Measurements from ENCODE around the gene BAIAP2.
A peak's percentile ranks its signal among the peaks of the same experiment; 100 is the strongest.

The BAIAP2 gene

GRCh38 chr17:81093619-81094508 is 58.9 kb downstream of the BAIAP2 start:
- peaks cover 50% of the 10 kb centered on the region for H3K4me1 ChIP-seq (ENCODE audit: insufficient read depth, low read length)
- no peaks in the 10 kb centered on the region for H3K36me3 ChIP-seq (ENCODE audit: insufficient read depth, low read length)
- H3K9ac ChIP-seq (ENCODE audit: low read length): no peak overlapping the region
- peak overlapping the region; percentile 74 for H3K27ac ChIP-seq (ENCODE audit: low read depth, low read length)
- H3K27me3 ChIP-seq (ENCODE audit: control insufficient read depth in 1 of 2, insufficient read depth in 2 of 2, low read length in 2 of 2): no peaks in the 10 kb centered on the region
- no peak overlapping the region for H3K4me3 ChIP-seq (ENCODE audit: low read depth in 1 of 2, low read length in 2 of 2)
- no peaks in the 10 kb centered on the region for H3K9me3 ChIP-seq (ENCODE audit: low read length)

DNA sequence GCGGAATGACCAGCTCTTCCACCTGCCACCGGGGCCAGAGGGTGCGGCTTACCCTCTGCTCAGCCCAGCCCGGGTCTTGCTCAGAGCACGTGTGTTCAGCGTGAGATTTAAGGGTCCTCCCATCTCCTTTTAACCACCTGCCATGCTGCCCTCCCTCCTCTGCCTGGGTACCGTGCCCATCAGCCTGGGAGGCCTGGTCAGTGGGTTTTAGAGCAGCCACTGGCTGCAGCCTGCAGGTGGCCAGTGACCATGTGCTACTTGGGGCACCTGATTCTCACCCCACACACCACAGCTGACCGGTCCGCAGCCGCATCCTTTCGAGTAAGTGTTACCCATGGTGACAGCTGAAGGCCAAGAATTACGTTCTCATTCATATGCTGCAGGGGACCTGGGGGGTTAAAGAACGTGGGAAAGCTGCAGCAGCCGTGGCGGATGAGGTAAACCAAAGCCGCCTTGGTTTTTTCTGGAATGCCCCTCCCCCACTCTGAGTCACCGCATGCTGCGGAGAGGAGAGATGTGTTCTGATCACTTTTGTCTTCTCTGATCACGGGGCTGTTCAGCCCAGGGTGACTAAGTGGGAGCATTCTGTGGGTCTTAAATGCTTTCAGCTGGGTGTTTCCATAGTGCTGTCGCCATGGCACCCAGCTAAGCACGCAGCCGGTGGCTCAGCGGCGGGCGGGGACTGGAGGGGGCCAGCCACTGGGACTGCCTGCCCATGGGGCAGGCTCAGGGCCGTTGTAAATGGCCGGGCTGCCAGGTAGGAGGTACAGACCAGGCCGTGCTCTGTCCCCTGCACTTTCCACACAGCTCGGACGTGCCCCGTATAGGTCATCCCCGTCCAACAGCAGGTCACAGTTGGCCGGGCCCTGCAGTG is 59.8 kb downstream of the BAIAP2 start:
- H3K27me3 ChIP-seq (ENCODE audit: control insufficient read depth in 1 of 2, insufficient read depth in 2 of 2, low read length in 2 of 2): no peaks in the 10 kb centered on the region
- H3K9ac ChIP-seq (ENCODE audit: low read length): peak overlapping the region; percentile 33
- peak overlapping the region; percentile 74 for H3K27ac ChIP-seq (ENCODE audit: low read depth, low read length)
- no peaks in the 10 kb centered on the region for H3K9me3 ChIP-seq (ENCODE audit: low read length)
- H3K36me3 ChIP-seq (ENCODE audit: insufficient read depth, low read length): peaks cover 7% of the 10 kb centered on the region
- peaks cover 50% of the 10 kb centered on the region for H3K4me1 ChIP-seq (ENCODE audit: insufficient read depth, low read length)
- peak overlapping the region in 1 of 2 donors; percentile 2 for H3K4me3 ChIP-seq (ENCODE audit: low read depth in 1 of 2, low read length in 2 of 2)

DNA sequence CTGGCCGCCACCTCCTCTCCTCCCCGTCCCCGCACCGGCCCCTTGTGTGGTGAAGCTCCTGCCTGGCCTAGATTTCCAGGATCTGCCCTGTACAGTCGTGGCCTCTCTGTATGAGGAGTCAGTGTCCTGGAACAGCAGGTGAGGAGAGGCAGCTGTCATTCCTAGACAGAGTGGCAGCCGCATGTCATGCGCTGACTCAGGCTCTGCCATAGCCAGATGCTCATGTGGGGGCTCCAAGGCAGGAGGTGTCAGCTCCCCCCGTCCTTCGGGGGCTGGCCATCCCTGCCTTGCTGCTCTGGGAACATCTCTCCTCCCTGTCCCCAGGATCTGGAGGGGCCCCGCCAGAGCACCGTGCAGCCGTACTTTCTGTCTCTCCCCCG is 60.4 kb downstream of the BAIAP2 start:
- Histone ChIP-seq H3K27me3 (ENCODE audit: control insufficient read depth in 1 of 2, insufficient read depth in 2 of 2, low read length in 2 of 2) (no peaks in the 10 kb centered on the region), H3K9me3 (ENCODE audit: low read length) (no peaks in the 10 kb centered on the region), H3K27ac (ENCODE audit: low read depth, low read length) (peak overlapping the region; percentile 54), H3K36me3 (ENCODE audit: insufficient read depth, low read length) (peaks cover 13% of the 10 kb centered on the region), H3K4me3 (ENCODE audit: low read depth in 1 of 2, low read length in 2 of 2) (no peak overlapping the region), H3K4me1 (ENCODE audit: insufficient read depth, low read length) (peaks cover 49% of the 10 kb centered on the region), H3K9ac (ENCODE audit: low read length) (peak overlapping the region; percentile 33)

GRCh38 chr17:81096741-81097133 is 61.8 kb downstream of the BAIAP2 start:
- peak overlapping the region; percentile 36 for H3K9ac ChIP-seq (ENCODE audit: low read length)
- peak overlapping the region in 1 of 2 donors; percentile 47 for H3K4me3 ChIP-seq (ENCODE audit: low read depth in 1 of 2, low read length in 2 of 2)
- peaks cover 49% of the 10 kb centered on the region for H3K4me1 ChIP-seq (ENCODE audit: insufficient read depth, low read length)
- H3K9me3 ChIP-seq (ENCODE audit: low read length): no peaks in the 10 kb centered on the region
- H3K27ac ChIP-seq (ENCODE audit: low read depth, low read length): peak overlapping the region; percentile 54
- peaks cover 20% of the 10 kb centered on the region for H3K36me3 ChIP-seq (ENCODE audit: insufficient read depth, low read length)
- H3K27me3 ChIP-seq (ENCODE audit: control insufficient read depth in 1 of 2, insufficient read depth in 2 of 2, low read length in 2 of 2): no peaks in the 10 kb centered on the region

- Histone ChIP-seq H3K4me3 (ENCODE audit: low read depth in 1 of 2, low read length in 2 of 2) (peak overlapping the region in 1 of 2 donors; percentile 47), H3K4me1 (ENCODE audit: insufficient read depth, low read length) (peaks cover 49% of the 10 kb centered on the region), H3K9me3 (ENCODE audit: low read length) (no peaks in the 10 kb centered on the region), H3K36me3 (ENCODE audit: insufficient read depth, low read length) (peaks cover 20% of the 10 kb centered on the region), H3K27ac (ENCODE audit: low read depth, low read length) (peak overlapping the region; percentile 49), H3K9ac (ENCODE audit: low read length) (peak overlapping the region; percentile 36), H3K27me3 (ENCODE audit: control insufficient read depth in 1 of 2, insufficient read depth in 2 of 2, low read length in 2 of 2) (no peaks in the 10 kb centered on the region)
Measured at GRCh38 chr17:81097134-81097942, 62.4 kb downstream of the BAIAP2 start.

DNA sequence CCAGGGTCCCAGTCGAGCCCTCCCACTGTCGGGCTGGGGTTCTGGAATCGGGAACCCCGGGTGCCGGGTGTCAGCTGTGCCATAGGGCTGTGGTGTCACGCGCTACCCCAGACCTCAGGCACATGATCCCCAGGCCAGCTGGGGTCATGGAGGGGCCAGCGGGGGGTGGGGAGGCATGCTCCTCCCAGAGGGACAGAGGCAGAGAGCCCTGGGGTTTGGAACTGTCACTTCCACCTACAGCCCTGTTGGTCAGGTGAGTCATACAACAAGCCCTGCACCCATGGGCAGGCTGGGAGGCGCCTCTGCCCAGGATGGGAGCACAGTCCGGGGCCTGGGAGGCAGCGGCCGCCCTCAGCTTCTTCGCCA is 63.0 kb downstream of the BAIAP2 start:
- H3K4me3 ChIP-seq (ENCODE audit: low read depth in 1 of 2, low read length in 2 of 2): peak overlapping the region in 1 of 2 donors; percentile 47
- H3K36me3 ChIP-seq (ENCODE audit: insufficient read depth, low read length): peaks cover 20% of the 10 kb centered on the region
- H3K9ac ChIP-seq (ENCODE audit: low read length): no peak overlapping the region
- no peaks in the 10 kb centered on the region for H3K27me3 ChIP-seq (ENCODE audit: control insufficient read depth in 1 of 2, insufficient read depth in 2 of 2, low read length in 2 of 2)
- no peaks in the 10 kb centered on the region for H3K9me3 ChIP-seq (ENCODE audit: low read length)
- H3K4me1 ChIP-seq (ENCODE audit: insufficient read depth, low read length): peaks cover 49% of the 10 kb centered on the region
- peak overlapping the region; percentile 49 for H3K27ac ChIP-seq (ENCODE audit: low read depth, low read length)

- no peak overlapping the region for H3K9ac ChIP-seq (ENCODE audit: low read length)
- peaks cover 32% of the 10 kb centered on the region for H3K36me3 ChIP-seq (ENCODE audit: insufficient read depth, low read length)
- no peaks in the 10 kb centered on the region for H3K27me3 ChIP-seq (ENCODE audit: control insufficient read depth in 1 of 2, insufficient read depth in 2 of 2, low read length in 2 of 2)
Measured at GRCh38 chr17:81099888-81100287, 64.9 kb downstream of the BAIAP2 start.

DNA sequence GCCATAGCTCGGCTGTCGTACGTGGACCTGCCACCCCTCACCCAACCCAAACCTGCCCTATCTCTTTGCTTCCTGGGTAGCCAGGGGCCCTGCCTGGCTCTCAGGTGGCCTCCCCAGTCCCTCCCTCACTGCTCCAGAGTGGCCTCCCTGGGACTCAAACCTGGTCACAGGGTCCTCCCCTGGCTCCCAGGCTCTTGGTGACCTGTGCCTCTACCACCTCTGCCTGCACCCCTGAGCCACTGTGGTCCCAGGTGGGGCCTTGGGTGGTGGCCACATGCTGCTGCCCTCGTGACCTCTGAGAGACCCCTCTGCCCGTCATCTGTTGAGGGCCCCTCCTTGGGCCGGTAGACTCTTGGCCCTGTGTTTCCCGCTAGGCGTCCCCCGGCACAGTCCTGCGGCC is 65.7 kb downstream of the BAIAP2 start:
- no peak overlapping the region for H3K27ac ChIP-seq (ENCODE audit: low read depth, low read length)
- H3K27me3 ChIP-seq (ENCODE audit: control insufficient read depth in 1 of 2, insufficient read depth in 2 of 2, low read length in 2 of 2): no peaks in the 10 kb centered on the region
- H3K4me3 ChIP-seq (ENCODE audit: low read depth in 1 of 2, low read length in 2 of 2): no peak overlapping the region
- no peaks in the 10 kb centered on the region for H3K9me3 ChIP-seq (ENCODE audit: low read length)
- no peak overlapping the region for H3K9ac ChIP-seq (ENCODE audit: low read length)
- H3K4me1 ChIP-seq (ENCODE audit: insufficient read depth, low read length): peaks cover 32% of the 10 kb centered on the region
- peaks cover 40% of the 10 kb centered on the region for H3K36me3 ChIP-seq (ENCODE audit: insufficient read depth, low read length)

More at GRCh38 chr17:81099888-81100287, 64.9 kb downstream of the BAIAP2 start:
- Histone ChIP-seq H3K4me3 (ENCODE audit: low read depth in 1 of 2, low read length in 2 of 2) (no peak overlapping the region), H3K27ac (ENCODE audit: low read depth, low read length) (no peak overlapping the region), H3K9me3 (ENCODE audit: low read length) (no peaks in the 10 kb centered on the region), H3K4me1 (ENCODE audit: insufficient read depth, low read length) (peaks cover 40% of the 10 kb centered on the region)

DNA sequence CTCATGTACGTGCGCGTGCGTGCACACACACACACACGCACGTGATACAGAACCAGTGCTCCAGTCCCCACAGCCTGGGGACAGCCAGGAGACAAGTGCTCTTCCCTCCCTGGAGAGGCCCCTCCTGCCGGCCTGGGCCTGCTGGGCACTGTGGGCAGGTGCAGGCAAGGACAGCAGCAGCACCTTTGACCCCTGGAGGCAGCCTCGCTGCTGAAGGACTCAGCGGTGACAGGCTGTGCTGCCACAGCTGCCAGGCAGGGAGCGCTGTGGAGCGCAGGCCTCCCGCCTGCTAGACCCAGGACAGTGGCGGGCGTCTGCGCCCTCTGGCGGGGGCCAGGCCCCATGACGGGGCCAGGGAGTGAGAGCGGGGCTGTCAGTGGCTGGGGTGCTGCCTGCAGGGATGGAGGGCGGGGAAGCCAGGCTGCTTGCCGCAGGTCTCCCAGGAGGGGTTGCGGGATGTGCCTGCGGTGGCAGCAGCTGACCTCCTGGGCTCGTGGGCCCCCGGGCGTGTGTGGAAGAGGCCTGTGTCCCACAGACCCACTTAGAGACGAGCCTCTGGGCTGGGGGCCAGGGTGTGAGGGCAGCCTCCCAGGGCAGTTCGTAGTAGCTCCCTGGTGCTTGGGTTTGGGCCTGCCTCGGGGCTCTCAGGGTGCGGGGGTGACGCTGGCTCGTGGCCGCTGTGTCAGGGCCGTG is 66.8 kb downstream of the BAIAP2 start:
- H3K36me3 ChIP-seq (ENCODE audit: insufficient read depth, low read length): peaks cover 41% of the 10 kb centered on the region
- H3K9ac ChIP-seq (ENCODE audit: low read length): no peak overlapping the region

DNA sequence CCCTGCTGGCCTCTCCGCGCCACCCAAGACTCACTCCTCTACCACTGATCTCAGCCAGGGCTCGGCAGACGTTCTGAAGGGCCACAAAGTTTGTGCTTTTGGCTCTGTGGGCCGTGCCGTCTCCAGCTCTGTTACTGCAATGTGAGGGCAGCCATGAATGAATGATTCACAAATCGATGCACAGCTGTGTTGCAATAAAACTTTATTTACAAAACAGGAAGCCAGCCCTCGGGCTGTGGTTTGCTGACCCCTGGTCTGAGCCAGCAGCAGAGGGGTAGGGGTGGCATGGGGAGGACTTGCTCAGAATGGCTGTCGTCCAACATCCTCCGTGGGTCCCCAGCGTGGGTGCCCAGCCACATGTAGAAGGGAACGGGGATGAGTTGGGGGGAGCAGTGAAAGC is 67.4 kb downstream of the BAIAP2 start:
- Histone ChIP-seq H3K27ac (ENCODE audit: low read depth, low read length) (no peak overlapping the region), H3K9ac (ENCODE audit: low read length) (no peak overlapping the region), H3K36me3 (ENCODE audit: insufficient read depth, low read length) (peaks cover 46% of the 10 kb centered on the region)

More for the DNA sequence above, 66.8 kb downstream of the BAIAP2 start:
- Histone ChIP-seq H3K9me3 (ENCODE audit: low read length) (no peaks in the 10 kb centered on the region), H3K4me1 (ENCODE audit: insufficient read depth, low read length) (peaks cover 21% of the 10 kb centered on the region), H3K27me3 (ENCODE audit: control insufficient read depth in 1 of 2, insufficient read depth in 2 of 2, low read length in 2 of 2) (no peaks in the 10 kb centered on the region), H3K4me3 (ENCODE audit: low read depth in 1 of 2, low read length in 2 of 2) (no peak overlapping the region), H3K27ac (ENCODE audit: low read depth, low read length) (no peak overlapping the region)

More for the DNA sequence above, 67.4 kb downstream of the BAIAP2 start:
- no peak overlapping the region for H3K4me3 ChIP-seq (ENCODE audit: low read depth in 1 of 2, low read length in 2 of 2)
- no peaks in the 10 kb centered on the region for H3K9me3 ChIP-seq (ENCODE audit: low read length)
- peaks cover 16% of the 10 kb centered on the region for H3K4me1 ChIP-seq (ENCODE audit: insufficient read depth, low read length)
- H3K27me3 ChIP-seq (ENCODE audit: control insufficient read depth in 1 of 2, insufficient read depth in 2 of 2, low read length in 2 of 2): no peaks in the 10 kb centered on the region
